HepG2 (cell line): ENCODE results near the gene PUS1. TPM values are rescaled to one million over a fixed set of nuclear protein-coding genes. Genes with fewer than 3 reads are reported as not detected.

ENCODE experiments used
- ATF7-NPFF ChIP-seq: sonication (generic); formaldehyde crosslinking; IDR thresholded peaks from 2 replicates; pipeline ENCODE4 v1.8.1; 2023; ENCODE audit warnings: mild to moderate bottlenecking, low read depth, missing genetic modification reagents, moderate library complexity
- CREM ChIP-seq, 2 experiments: sonication (generic) in 1 of 2; formaldehyde crosslinking in 1 of 2; IDR thresholded peaks; 2 replicates each; pipeline versions ENCODE4 v1.4.0 to v1.6.1; 2016 to 2020; ENCODE audit warnings: antibody characterized with exemption in 1 of 2, mild to moderate bottlenecking in 1 of 2, missing genetic modification reagents in 1 of 2
- DZIP1 ChIP-seq: sonication (generic); formaldehyde crosslinking; IDR thresholded peaks from 2 replicates; pipeline ENCODE4 v1.5.0; 2020; ENCODE audit warnings: mild to moderate bottlenecking, missing genetic modification reagents
- GTF2F1 ChIP-seq: fragments of 150-350 bp; IDR thresholded peaks from 2 replicates; pipeline ENCODE4 v1.6.1; 2014; ENCODE audit warnings: low read length
- HNRNPK ChIP-seq: fragments of 200-400 bp; formaldehyde crosslinking; IDR thresholded peaks from 2 replicates; pipeline ENCODE4 v1.6.1; 2018; ENCODE audit warnings: low read length, low read depth, moderate library complexity, mild to moderate bottlenecking; ENCODE audit not compliant: poor library complexity, severe bottlenecking
- MLX ChIP-seq: IDR thresholded peaks from 2 replicates; pipeline ENCODE4 v1.6.1; 2016
- TBX2 ChIP-seq: sonication (generic); formaldehyde crosslinking; IDR thresholded peaks from 2 replicates; pipeline ENCODE4 v1.5.0; 2020; ENCODE audit warnings: missing genetic modification reagents, mild to moderate bottlenecking, borderline replicate concordance
- THAP9 ChIP-seq: sonication (generic); formaldehyde crosslinking; IDR thresholded peaks from 2 replicates; pipeline ENCODE4; 2020; ENCODE audit warnings: missing genetic modification reagents, mild to moderate bottlenecking, borderline replicate concordance
- ZFP91 ChIP-seq: sonication (generic); formaldehyde crosslinking; IDR thresholded peaks from 2 replicates; pipeline ENCODE4 v1.9.0; 2022; ENCODE audit warnings: missing genetic modification reagents, mild to moderate bottlenecking, borderline replicate concordance
- ZNF552 ChIP-seq: sonication (generic); formaldehyde crosslinking; IDR thresholded peaks from 2 replicates; pipeline ENCODE4 v1.9.0; 2022; ENCODE audit warnings: missing genetic modification reagents, mild to moderate bottlenecking, borderline replicate concordance
- ZNF609 ChIP-seq: sonication (generic); formaldehyde crosslinking; IDR thresholded peaks from 2 replicates; pipeline ENCODE4 v1.4.0; 2020; ENCODE audit warnings: mild to moderate bottlenecking, missing genetic modification reagents, borderline replicate concordance
- ZNF878 ChIP-seq: sonication (generic); formaldehyde crosslinking; IDR thresholded peaks from 2 replicates; pipeline ENCODE4 v1.8.1; 2023; ENCODE audit warnings: mild to moderate bottlenecking, missing genetic modification reagents, moderate library complexity
- ZSCAN21 ChIP-seq: sonication (generic); formaldehyde crosslinking; IDR thresholded peaks from 2 replicates; pipeline ENCODE4 v1.8.0; 2022; ENCODE audit warnings: mild to moderate bottlenecking, missing genetic modification reagents, moderate library complexity, borderline replicate concordance
- polyA plus RNA-seq, 8 experiments: library from polyadenylated mRNA; depleted of rRNA in 3 of 8; stranded (reverse) in 7 of 8; unstranded in 1 of 8; fragments of >200 nt; fragmentation: Illumina TruSeq in 4 of 8; extraction: Trizol in 4 of 8; gene quantifications; 2 replicates each; pipeline versions ENCODE4 v1.2.1 to v1.2.3, GENCODE V29; 2011 to 2016; ENCODE audit warnings: low read depth in 4 of 8, missing spikeins in 1 of 8, mixed read lengths in 1 of 8; ENCODE audit not compliant: insufficient read depth in 1 of 8
- total RNA-seq, 5 experiments: library from RNA; depleted of rRNA; stranded (reverse); fragments of >200 nt; fragmentation: Illumina TruSeq; extraction: Trizol; gene quantifications; 2 replicates each; pipeline ENCODE4 v1.2.3, GENCODE V29; 2016; ENCODE audit warnings: low read depth in 1 of 5

PUS1 gene
- total and polyA plus RNA-seq, 2 of the 13 experiments (the other 11 are each of a cell fraction or from before 2014, with no cell fraction given) = 19.2 to 24.7 TPM

- TF ChIP-seq ZNF878 (no peak), THAP9 (CRISPR knock-in tag) (0 out of 2 replicates have a peak, but pooled peaks have one; percentile 13), ZSCAN21 (peak; percentile 44; the same call in 1 of the 2 replicates), ZFP91 (peak; percentile 64; the same call in 1 of the 2 replicates), DZIP1 (peak; percentile 53), HNRNPK (peak; percentile 81), TBX2 (CRISPR knock-in tag) (peak; percentile 79), ATF7-NPFF (peak; percentile 81; the same call in 1 of the 2 replicates), MLX (CRISPR knock-in tag) (peak; percentile 36; the same call in 1 of the 2 replicates), GTF2F1 (no peak), ZNF609 (CRISPR knock-in tag) (peak; percentile 27; the same call in 1 of the 2 replicates), ZNF552 (CRISPR knock-in tag) (0 out of 2 replicates have a peak, but pooled peaks have one; percentile 53), CREM (IDR thresholded peaks at IDR 0.05) (peak; percentile 23; the same call in 1 of the 2 replicates), CREM (CRISPR knock-in tag; IDR thresholded peaks at IDR 0.05) (no peak)
These were observed 32.8 kb upstream of the PUS1 start (continued) for GRCh38 chr12:131896080-131896810.
